Right lobe of liver (tissue), 6 donors: ENCODE results near the gene BMP5. TPM values are rescaled to one million over a fixed set of nuclear protein-coding genes. Genes with fewer than 3 reads are reported as not detected.

ENCODE experiments used
- ATAC-seq, 4 donors: fragments of 200-7000 bp; cut with Tn5 transposase; one replicate each; pipeline ENCODE4 v1.9.1; 2020; ENCODE audit warnings: mild to moderate bottlenecking in 4 of 4, moderate library complexity in 4 of 4
- DNase-seq, 3 donors: peaks; one replicate each; pipeline ENCODE4 v3.0.0-alpha.2; 2020
- H3K27ac ChIP-seq, 3 donors: fragments of 200-600 bp; one replicate each; pipeline ENCODE4 v1.8.0; 2022
- H3K27me3 ChIP-seq, 2 donors: fragments of 200-600 bp; one replicate each; pipeline ENCODE4 v1.8.0; 2022
- H3K36me3 ChIP-seq, 4 donors: fragments of 200-600 bp; sonication (generic) in 1 of 4; one replicate each; pipeline versions ENCODE4 v1.5.1 to v1.8.0; 2017 to 2022; ENCODE audit warnings: control low read depth in 1 of 4
- H3K4me1 ChIP-seq, 4 donors: fragments of 200-600 bp; sonication (generic) in 1 of 4; one replicate each; pipeline versions ENCODE4 v1.5.1 to v1.8.0; 2017 to 2022; ENCODE audit warnings: control low read depth in 1 of 4
- H3K4me3 ChIP-seq, 3 donors: fragments of 200-600 bp; one replicate each; pipeline ENCODE4 v1.8.0; 2022
- H3K9me3 ChIP-seq, 4 donors: fragments of 200-600 bp; sonication (generic) in 1 of 4; one replicate each; pipeline versions ENCODE4 v1.5.1 to v1.8.0; 2017 to 2022; ENCODE audit warnings: control low read depth in 1 of 4
- POLR2A ChIP-seq: fragments of 450-650 bp; IDR thresholded peaks from one replicate; pipeline ENCODE4 v1.6.1; 2017; ENCODE audit warnings: antibody characterized with exemption, mild to moderate bottlenecking
- WGBS: methylation state at CpG from one replicate; pipeline ENCODE4 v1.1.6; 2018; ENCODE audit warnings: low coverage, low lambda C conversion rate; ENCODE audit not compliant: insufficient coverage; ENCODE audit errors: missing lambda C conversion rate; 5-methylcytosine and 5-hydroxymethylcytosine counted together
- intact Hi-C, 2 donors: fragments of 100-400 bp; cut with DNase I; formaldehyde crosslinking; loops; one replicate each; pipeline versions ENCODE4 v1.11.2 to v1.14.1; 2022
- total RNA-seq, 6 experiments: library from RNA; depleted of rRNA in 2 of 6; stranded (reverse); fragments of >200 nt in 2 of 6; fragmentation: NEBNext Ultra II Directional in 3 of 6; extraction: Animal tissue kit (Norgen Biotek cat#: 25700) in 3 of 6; gene quantifications; one replicate each; pipeline versions ENCODE4 v1.1.0 to v1.2.4, GENCODE V29; 2016 to 2023
- TF ChIP-seq, protein P1 (sequence below), 4 donors: fragments of 200-600 bp in 3 of 4; fragments of 450-650 bp in 1 of 4; IDR thresholded peaks; one replicate each; pipeline versions ENCODE4 v1.5.1 to v1.8.0; 2016 to 2022; ENCODE audit warnings: antibody characterized with exemption in 4 of 4, mild to moderate bottlenecking in 2 of 4
- donor health status: DM: no; HTN: yes; CAD: no.
- donor health status: DM: no; HTN: no; CAD: no.
- donor health status: DM: no; HTN: no; CAD: no.
- donor health status: DM: no; HTN: yes; CAD: no.
- donor health status: DM: no; HTN: yes; CAD: no.

BMP5 gene
- total RNA-seq, 6 experiments from 2014 or later: 0.18 to 0.95 (median 0.49) TPM

DNA sequence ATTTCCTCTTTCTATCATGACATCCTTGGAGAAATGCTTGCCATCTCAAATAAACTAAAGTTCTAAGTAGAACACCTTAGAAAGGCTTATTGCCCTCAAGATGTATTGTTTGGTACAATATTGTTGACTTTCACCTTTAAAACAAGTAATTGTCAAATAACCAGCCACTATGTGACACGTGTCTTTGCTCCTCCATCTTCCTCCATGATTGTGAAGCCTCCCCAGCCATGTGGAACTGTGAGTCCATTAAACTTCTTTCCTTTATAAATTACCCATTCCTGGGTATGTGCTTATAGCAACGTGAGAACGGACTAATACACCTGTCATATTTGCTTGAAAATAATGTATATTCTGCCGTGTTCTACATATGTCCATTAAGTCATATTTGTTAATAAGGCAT is 126.5 kb downstream of the BMP5 start:
- Histone ChIP-seq H3K27ac (no peak overlapping the region), H3K27me3 (no peaks in the 10 kb centered on the region), H3K4me1 (no peaks in the 10 kb centered on the region), H3K4me3 (no peak overlapping the region), H3K36me3 (no peaks in the 10 kb centered on the region), H3K9me3 (no peaks in the 10 kb centered on the region)
- TF ChIP-seq, protein P1, sequence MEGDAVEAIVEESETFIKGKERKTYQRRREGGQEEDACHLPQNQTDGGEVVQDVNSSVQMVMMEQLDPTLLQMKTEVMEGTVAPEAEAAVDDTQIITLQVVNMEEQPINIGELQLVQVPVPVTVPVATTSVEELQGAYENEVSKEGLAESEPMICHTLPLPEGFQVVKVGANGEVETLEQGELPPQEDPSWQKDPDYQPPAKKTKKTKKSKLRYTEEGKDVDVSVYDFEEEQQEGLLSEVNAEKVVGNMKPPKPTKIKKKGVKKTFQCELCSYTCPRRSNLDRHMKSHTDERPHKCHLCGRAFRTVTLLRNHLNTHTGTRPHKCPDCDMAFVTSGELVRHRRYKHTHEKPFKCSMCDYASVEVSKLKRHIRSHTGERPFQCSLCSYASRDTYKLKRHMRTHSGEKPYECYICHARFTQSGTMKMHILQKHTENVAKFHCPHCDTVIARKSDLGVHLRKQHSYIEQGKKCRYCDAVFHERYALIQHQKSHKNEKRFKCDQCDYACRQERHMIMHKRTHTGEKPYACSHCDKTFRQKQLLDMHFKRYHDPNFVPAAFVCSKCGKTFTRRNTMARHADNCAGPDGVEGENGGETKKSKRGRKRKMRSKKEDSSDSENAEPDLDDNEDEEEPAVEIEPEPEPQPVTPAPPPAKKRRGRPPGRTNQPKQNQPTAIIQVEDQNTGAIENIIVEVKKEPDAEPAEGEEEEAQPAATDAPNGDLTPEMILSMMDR (IDR thresholded peaks at IDR 0.05): no peak
- TF ChIP-seq POLR2A: no peak
- WGBS: 43% methylated on average over 4 of the region's 4 CpGs
- intact Hi-C loops: no loop called here
- ATAC-seq (no peak), DNase-seq (no peak)

DNA sequence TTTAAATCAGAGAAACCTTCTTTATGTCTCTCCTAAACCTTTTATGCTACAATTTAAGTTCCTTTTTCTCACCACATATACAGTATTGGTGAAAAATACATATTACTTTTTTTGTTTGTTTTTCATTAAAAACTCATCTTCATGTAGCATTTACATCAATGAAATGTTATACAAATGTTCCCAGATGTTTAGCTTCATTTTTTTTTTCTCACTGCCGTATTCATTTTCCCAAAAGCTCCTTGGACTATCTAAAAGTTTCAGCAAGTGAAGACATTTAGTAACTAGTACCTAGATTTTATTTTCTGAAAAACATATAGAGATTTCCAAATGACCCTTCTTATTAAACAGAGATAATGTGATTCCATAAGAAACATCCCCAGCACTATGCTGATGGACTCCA is 128.9 kb downstream of the BMP5 start:
- TF ChIP-seq, protein P1 (IDR thresholded peaks at IDR 0.05): no peak
- TF ChIP-seq POLR2A: no peak
- no peaks in the 10 kb centered on the region for H3K4me1 ChIP-seq
- intact Hi-C loops: no loop called here
- no peak overlapping the region for H3K4me3 ChIP-seq
- DNase-seq (no peak), ATAC-seq (no peak)
- no peaks in the 10 kb centered on the region for H3K9me3 ChIP-seq
- H3K36me3 ChIP-seq: no peaks in the 10 kb centered on the region
- no peak overlapping the region for H3K27ac ChIP-seq
- 20% methylated on average over 1 of the region's 1 CpG for WGBS
- no peaks in the 10 kb centered on the region for H3K27me3 ChIP-seq

DNA sequence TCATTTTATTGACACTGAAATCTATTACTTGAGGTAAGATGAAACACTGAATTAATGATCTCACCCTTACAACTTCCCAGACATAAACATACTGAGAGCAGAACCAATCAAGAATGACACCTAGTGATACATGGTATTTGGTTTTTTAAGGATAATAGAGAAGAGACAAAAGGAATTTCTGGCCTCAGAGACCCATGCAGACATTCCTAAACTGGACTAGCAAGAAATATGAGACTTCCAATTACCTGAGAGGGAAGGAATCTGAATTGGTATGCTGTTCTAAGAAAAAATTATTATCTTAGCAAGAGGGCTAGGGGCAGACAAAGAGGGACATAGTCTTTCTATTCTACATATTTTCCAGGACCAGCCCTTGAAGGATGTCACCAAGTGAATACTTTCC is 141.1 kb downstream of the BMP5 start:
- no peak for ATAC-seq
- no peak for TF ChIP-seq POLR2A
- TF ChIP-seq, protein P1 (IDR thresholded peaks at IDR 0.05): no peak

DNA sequence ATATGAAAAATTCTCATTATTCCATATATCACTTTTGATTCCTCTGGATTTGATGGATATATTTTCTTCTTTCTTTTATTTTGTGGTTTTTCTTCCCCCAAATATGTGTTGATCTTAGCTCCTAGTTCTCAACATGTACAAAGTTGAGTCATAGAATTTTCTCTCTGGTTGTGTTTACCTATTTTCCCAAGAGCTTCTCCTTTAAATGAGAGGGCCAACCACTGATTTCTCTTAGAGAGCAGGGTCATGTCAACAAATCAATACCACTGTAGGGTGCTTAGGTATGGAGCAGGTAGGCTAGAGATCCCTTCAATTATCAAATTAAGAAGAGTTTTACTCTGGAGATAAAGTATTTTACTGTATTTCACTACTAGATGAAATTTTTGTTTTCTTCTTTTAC is 145.7 kb downstream of the BMP5 start:
- H3K4me3 ChIP-seq: no peak overlapping the region
- H3K27me3 ChIP-seq: no peaks in the 10 kb centered on the region
- DNase-seq: no peak
- no peaks in the 10 kb centered on the region for H3K4me1 ChIP-seq
- ATAC-seq: no peak
- no peaks in the 10 kb centered on the region for H3K36me3 ChIP-seq
- intact Hi-C loops: no loop called here
- H3K9me3 ChIP-seq: no peaks in the 10 kb centered on the region
- TF ChIP-seq, protein P1 (IDR thresholded peaks at IDR 0.05): no peak
- TF ChIP-seq POLR2A: no peak
- no peak overlapping the region for H3K27ac ChIP-seq

More for the DNA sequence above, 141.1 kb downstream of the BMP5 start:
- Histone ChIP-seq H3K4me3 (no peak overlapping the region), H3K4me1 (no peaks in the 10 kb centered on the region), H3K9me3 (no peaks in the 10 kb centered on the region), H3K27ac (no peak overlapping the region), H3K36me3 (no peaks in the 10 kb centered on the region), H3K27me3 (no peaks in the 10 kb centered on the region)
- intact Hi-C loops: no loop called here
- no peak for DNase-seq

DNA sequence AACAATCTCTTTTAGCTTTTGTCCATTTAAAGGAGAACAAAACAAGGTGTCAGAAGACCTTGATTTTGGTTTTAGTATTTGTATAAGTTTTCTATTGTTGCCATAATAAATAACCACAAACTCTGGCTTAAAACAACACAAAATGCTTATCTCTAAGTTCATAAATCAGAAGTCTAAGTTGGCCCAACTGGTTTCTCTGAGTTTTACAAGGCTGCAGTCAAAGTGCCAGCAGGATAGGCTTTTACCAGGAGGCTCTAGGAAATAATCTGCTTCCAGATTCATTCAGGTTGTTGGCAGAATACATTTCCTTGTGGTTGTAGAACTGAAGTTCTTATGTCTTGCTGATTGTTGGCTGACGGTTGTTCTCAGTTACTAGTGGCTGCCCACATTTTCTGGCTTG is 149.2 kb downstream of the BMP5 start:
- Histone ChIP-seq H3K27ac (no peak overlapping the region), H3K4me1 (no peaks in the 10 kb centered on the region), H3K4me3 (no peak overlapping the region), H3K36me3 (no peaks in the 10 kb centered on the region), H3K9me3 (no peaks in the 10 kb centered on the region), H3K27me3 (no peaks in the 10 kb centered on the region)
- intact Hi-C loops: no loop called here
- WGBS: 55% methylated on average over 1 of the region's 1 CpG
- ATAC-seq: no peak
- TF ChIP-seq, protein P1 (IDR thresholded peaks at IDR 0.05): no peak
- no peak for TF ChIP-seq POLR2A
- DNase-seq: no peak
